Measurements from ENCODE around the gene PDPK1. TPM values are rescaled to one million over a fixed set of nuclear protein-coding genes. Genes with fewer than 3 reads are reported as not detected.

PDPK1 gene
- total RNA-seq, 1 donor: 37.1 TPM

- no peak for TF ChIP-seq CTCF (IDR thresholded peaks at IDR 0.05; ENCODE audit: insufficient read depth, low read depth, low read length)
- DNase-seq (ENCODE audit: low read depth): no peak
- no peak overlapping the region for H3K4me3 ChIP-seq (ENCODE audit: low read depth, low read length)
These were observed 11.7 kb upstream of the PDPK1 start for GRCh38 chr16:2526135-2526534.

- no peak for DNase-seq (ENCODE audit: low read depth)
- no peak overlapping the region for H3K4me3 ChIP-seq (ENCODE audit: low read depth, low read length)
- no peak for TF ChIP-seq CTCF (IDR thresholded peaks at IDR 0.05; ENCODE audit: insufficient read depth, low read depth, low read length)
These were observed 10.6 kb upstream of the PDPK1 start for GRCh38 chr16:2527071-2527783.

DNA sequence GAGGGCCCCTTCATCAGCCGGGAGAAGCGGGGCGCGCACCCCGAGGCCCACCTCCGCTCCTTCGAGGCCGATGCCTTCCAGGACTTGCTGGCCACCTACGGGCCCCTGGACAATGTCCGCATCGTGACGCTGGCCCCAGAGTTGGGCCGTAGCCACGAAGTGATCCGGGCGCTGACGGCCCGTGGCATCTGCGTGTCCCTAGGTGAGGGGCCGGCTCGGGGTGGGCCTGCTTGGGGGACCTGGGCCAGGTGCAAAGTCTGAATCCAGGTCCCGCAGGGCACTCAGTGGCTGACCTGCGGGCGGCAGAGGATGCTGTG, 10.1 kb upstream of the PDPK1 start:
- H3K4me3 ChIP-seq (ENCODE audit: low read depth, low read length): no peak overlapping the region
- DNase-seq (ENCODE audit: low read depth): no peak
- no peak for TF ChIP-seq CTCF (IDR thresholded peaks at IDR 0.05; ENCODE audit: insufficient read depth, low read depth, low read length)

DNA sequence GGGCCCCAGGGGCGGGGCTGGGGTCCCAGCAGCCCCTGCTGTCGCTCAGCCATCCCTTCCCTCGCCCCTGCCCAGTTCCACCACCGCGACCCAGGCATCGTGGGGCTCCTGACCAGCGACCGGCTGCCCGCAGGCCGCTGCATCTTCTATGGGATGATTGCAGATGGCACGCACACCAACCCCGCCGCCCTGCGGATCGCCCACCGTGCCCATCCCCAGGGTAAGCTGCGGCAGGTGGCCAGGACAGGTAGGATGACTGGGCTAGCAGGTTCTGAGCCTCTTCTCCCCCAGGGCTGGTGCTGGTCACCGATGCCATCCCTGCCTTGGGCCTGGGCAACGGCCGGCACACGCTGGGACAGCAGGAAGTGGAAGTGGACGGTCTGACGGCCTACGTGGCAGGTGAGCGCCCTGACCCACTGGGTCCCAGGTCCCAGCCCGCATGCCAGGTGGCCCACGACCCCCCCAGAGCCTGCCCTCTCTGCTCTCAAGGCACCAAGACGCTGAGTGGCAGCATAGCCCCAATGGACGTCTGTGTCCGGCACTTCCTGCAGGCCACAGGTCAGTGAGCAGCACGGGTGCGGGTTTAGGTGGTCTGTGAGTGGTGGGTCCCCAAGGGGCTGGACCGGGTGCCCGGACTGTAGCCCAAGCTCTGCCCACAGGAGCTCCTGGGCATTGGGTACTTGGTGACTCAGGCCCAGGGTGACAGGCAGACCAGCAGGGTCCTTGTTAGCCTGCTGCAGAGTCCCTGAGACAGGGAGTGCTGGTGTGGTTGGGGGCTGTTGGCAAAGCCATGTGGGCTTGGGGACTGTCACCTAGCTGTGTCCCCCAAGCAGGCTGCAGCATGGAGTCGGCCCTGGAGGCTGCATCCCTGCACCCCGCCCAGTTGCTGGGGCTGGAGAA, 9.4 kb upstream of the PDPK1 start:
- DNase-seq (ENCODE audit: low read depth): no peak
- TF ChIP-seq CTCF (IDR thresholded peaks at IDR 0.05; ENCODE audit: insufficient read depth, low read depth, low read length): no peak
- H3K4me3 ChIP-seq (ENCODE audit: low read depth, low read length): no peak overlapping the region

DNA sequence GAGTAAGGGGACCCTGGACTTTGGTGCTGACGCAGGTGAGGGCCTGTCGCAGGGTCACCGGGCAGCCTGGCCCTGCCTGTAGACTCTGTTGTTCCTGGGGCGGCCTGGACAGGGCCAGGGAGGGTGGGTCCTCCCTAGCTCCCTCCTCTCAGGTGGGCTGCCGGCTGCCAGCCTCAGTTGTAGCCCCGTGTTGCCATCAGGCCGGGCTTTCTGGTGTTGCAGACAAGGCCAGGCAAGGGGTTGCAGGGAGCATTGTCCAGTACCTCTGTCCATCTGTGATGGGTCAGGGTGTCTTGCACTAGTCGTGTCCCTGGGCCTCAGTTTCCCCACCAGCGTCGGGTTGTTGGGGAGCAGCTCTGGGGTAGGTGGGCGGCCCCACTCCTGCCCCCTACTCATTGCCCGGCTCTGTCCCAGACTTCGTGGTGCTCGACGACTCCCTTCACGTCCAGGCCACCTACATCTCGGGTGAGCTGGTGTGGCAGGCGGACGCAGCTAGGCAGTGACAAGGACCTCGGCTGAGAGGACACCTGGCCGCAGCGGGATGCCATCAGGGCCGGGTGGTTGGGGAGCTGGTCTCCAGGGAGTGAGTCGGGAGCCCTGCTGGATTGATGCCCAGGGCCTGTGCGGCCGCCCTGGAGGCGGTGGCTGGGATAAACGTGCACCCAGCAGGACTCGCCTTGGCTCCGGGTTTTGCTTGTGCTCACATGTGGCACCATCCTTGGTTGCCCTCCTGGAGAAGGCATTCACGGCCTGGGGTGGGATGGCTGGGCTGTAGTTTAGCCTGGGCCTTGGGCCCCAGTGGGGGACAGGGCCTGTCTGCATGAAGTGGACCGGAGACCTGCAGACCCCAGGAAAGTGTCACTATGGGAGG, 8.5 kb upstream of the PDPK1 start:
- no peak for TF ChIP-seq CTCF (IDR thresholded peaks at IDR 0.05; ENCODE audit: insufficient read depth, low read depth, low read length)
- no peak for DNase-seq (ENCODE audit: low read depth)
- H3K4me3 ChIP-seq (ENCODE audit: low read depth, low read length): no peak overlapping the region

- H3K4me3 ChIP-seq (ENCODE audit: low read depth, low read length): no peak overlapping the region
- DNase-seq (ENCODE audit: low read depth): no peak
- TF ChIP-seq CTCF (IDR thresholded peaks at IDR 0.05; ENCODE audit: insufficient read depth, low read depth, low read length): no peak
These were observed 7.7 kb upstream of the PDPK1 start for GRCh38 chr16:2529961-2530628.

All from fibroblast of villous mesenchyme (primary cell).